ENCODE measurements around the gene ABCG1.
"Not testable (repeated sequence)": the region's sequence is repeated elsewhere in the genome, so short reads cannot be mapped to it uniquely, and the experiment has no call there.

Gene ABCG1

GRCh38 chr21:42291003-42291750, 72.2 kb downstream of the ABCG1 start:
- no peak for DNase-seq (ENCODE audit: low read depth)

GRCh38 chr21:42291751-42292562, 73.0 kb downstream of the ABCG1 start:
- TF ChIP-seq CTCF (conservative IDR thresholded peaks at IDR 0.05; ENCODE audit: low read depth, low read length): no peak
- H3K4me3 ChIP-seq (ENCODE audit: low read depth, low read length): no peak overlapping the region
- no peak for DNase-seq (ENCODE audit: low read depth)

More at GRCh38 chr21:42291003-42291750, 72.2 kb downstream of the ABCG1 start:
- no peak overlapping the region for H3K4me3 ChIP-seq (ENCODE audit: low read depth, low read length)
- no peak for TF ChIP-seq CTCF (conservative IDR thresholded peaks at IDR 0.05; ENCODE audit: low read depth, low read length)

- not testable (repeated sequence) for DNase-seq (ENCODE audit: low read depth); H3K4me3 ChIP-seq (ENCODE audit: low read depth, low read length)
Measured at GRCh38 chr21:42292563-42293142, 73.7 kb downstream of the ABCG1 start.

- H3K4me3 ChIP-seq (ENCODE audit: low read depth, low read length): no peak overlapping the region
- no peak for TF ChIP-seq CTCF (conservative IDR thresholded peaks at IDR 0.05; ENCODE audit: low read depth, low read length)
- DNase-seq (ENCODE audit: low read depth): no peak
Measured at GRCh38 chr21:42293649-42294272, 74.8 kb downstream of the ABCG1 start.

GRCh38 chr21:42294273-42294880, 75.4 kb downstream of the ABCG1 start:
- no peak for DNase-seq (ENCODE audit: low read depth)
- H3K4me3 ChIP-seq (ENCODE audit: low read depth, low read length): no peak overlapping the region
- TF ChIP-seq CTCF (conservative IDR thresholded peaks at IDR 0.05; ENCODE audit: low read depth, low read length): no peak

- no peak for DNase-seq (ENCODE audit: low read depth)
- TF ChIP-seq CTCF (conservative IDR thresholded peaks at IDR 0.05; ENCODE audit: low read depth, low read length): no peak
- no peak overlapping the region for H3K4me3 ChIP-seq (ENCODE audit: low read depth, low read length)
Measured at GRCh38 chr21:42295845-42296244, 76.9 kb downstream of the ABCG1 start.

- DNase-seq (ENCODE audit: low read depth): no peak
- no peak for TF ChIP-seq CTCF (conservative IDR thresholded peaks at IDR 0.05; ENCODE audit: low read depth, low read length)
- H3K4me3 ChIP-seq (ENCODE audit: low read depth, low read length): no peak overlapping the region
Measured at GRCh38 chr21:42296501-42296900, 77.6 kb downstream of the ABCG1 start.

Data from choroid plexus epithelial cell (primary cell).